ENCODE data around the gene PTPRM.

Gene PTPRM

DNA sequence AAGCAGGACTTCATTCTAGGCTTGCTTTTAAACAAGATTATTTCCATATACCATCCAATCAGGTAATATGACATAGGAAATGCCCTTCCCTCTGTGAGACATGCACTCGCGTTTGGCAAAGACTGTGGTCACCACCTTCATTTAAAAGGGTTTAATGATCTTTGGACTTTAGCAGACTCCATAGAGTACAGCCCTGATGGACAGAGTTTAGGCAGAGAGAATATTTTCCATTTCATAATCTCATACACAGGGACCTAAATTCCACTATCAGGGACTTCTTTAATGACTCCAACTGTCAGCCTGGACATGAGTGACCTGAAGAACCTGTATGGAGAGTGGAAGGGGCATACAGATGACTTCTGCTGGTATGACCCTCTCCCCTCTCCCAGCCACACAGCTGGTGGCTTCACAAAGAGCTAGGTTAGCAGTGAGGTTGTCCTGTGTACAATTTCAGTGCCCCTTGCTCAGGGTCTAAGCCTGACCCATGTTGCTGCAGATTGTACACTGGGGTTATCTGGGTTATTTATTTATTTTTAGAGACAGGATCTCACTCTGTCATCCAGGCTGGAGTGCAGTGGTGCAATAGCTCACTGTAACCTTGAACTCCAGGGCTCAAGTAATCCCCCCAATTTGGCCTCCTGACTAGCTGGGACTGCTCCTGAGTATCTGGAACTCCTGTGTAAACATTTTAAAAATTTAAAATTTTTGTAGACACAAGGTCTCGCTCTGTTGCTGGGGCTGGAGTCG, 59.2 kb downstream of the PTPRM start:
- DNase-seq = no peak

DNA sequence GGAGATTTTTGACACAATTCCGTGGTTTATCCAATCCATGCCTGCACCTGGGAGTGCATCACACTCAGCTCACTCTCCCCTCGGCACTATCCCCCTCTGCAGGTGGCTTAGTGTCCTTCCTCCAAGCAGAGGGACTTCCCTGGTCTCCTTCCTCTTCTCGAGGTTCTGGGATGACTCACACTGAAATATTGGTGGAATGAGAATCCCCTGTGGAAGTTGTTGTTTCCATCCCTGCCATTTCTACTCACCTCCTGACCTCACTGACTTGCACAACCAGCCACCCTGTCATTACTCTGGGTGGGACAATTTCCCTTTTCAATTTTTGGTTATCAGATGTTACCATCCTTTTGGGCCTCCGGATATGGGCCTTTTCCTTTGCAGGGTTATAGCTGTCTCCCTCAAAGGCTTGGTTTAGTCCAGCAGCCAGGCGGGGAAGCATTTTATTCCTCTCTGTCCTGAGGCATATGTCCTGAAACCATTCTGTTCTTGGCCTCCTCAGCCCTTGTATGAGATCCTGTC, 59.9 kb downstream of the PTPRM start:
- DNase-seq = no peak

DNA sequence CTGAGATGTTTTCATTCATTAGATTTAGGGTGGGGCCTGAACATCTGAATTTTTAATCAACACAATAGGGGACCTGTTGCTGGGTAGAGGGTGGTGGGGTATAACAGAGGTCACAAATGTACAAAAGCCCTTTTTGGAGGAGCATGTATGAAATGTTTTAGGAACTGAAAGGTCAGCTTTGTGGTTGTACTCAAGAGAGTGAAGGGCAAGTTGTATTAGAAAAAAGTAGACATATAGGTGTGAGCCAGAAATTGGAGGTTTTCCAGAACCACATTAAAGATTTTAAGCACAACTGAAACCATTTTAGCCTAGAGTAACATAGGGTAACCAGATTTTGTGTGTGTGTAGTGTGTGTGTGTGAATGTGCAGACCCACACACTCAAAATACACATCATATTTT, 62.3 kb downstream of the PTPRM start:
- no peak for DNase-seq

DNA sequence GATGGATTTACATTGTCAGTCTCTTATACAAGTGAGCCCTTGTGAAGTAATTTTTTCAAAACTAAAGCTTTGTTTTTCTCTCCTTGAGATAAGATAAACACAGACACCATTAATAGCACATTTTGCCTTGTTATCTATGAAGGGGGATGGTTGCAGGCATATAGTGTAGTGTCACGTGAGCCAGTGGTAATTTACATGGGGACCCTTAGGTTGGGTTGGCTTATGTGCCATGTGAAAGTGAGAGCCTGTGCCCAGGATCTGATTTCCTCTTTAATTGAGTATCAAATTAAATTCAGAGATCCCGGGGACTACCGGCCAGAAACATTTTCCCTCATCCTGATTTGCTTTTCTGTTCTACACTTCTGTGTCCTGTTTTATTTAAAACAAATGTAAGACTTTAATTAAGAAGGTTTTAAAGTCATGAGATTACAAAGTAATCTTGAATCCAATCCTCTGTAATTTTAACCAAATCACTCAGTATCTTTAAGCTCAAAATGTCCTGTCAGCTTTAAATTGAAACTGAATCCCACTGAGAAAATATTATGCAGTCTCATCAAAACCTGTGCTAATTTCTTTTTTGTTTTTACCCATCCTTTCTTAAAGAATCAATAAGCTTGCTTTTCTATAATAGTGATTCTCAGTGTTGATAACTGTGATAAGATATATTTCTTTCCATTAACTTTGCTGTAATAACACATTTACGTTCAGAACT, 63.8 kb downstream of the PTPRM start:
- no peak for DNase-seq

DNA sequence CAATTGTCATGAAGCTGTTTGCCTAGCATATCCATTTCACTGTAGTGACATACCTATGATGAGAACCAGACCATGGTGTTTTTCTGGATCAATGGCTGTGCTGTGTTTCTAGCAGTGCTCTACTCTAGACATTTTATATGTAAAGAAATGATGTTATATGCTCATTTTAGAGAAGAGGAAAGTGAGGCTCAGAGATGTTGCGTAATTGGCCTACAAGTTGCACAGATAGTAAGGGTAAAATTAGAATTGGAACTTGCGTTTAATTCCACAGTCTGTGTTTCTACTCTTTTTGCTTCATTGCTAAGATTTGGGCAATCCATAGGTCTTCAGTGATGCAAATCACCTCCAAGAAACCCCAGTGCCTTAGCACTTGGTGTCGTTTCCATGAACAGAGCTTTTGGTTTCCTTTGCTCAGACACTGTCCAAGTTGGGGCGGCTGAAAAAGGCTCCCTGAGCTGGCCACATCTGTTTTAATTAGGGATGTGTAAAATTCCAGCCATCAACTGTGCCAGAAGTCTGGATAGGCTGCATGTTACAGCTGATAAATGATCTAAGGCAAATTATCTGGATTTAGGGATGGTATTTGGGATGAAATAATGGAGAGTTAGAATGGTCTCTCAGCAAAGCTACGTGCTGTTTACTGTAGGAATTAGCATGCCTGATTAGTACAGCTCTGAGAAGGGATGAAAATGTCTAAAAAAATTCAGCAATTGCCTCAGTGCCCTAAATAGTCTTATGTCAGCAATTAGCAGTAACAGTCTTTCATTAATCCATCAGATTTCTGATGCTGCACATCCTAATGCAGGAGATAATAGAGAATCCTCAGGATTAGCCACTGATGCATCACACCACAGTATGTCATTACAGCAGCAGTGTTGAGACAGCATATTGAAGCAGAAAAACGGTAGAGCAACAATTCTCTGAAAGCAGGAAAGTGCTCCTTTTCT, 65.3 kb downstream of the PTPRM start:
- no peak for DNase-seq

DNA sequence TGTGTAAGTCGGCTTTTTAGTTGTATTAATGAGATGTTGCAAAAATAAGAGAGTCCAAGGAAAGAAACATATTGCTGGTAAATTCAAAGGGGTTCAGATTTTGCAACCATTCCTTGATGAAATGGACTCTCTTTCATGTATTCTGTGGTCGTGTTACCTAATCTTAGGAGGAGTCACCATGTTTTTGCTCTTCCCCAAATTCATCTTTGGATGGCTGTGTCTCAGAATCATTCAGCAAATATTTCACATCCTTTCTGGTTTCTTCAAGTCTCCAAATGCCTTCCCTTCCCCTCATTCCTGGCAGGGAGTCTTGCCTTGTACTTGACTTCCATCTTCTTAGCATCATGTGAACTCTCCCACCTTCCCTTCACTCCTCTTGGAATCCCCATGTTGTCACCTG, 66.1 kb downstream of the PTPRM start:
- no peak for DNase-seq

DNA sequence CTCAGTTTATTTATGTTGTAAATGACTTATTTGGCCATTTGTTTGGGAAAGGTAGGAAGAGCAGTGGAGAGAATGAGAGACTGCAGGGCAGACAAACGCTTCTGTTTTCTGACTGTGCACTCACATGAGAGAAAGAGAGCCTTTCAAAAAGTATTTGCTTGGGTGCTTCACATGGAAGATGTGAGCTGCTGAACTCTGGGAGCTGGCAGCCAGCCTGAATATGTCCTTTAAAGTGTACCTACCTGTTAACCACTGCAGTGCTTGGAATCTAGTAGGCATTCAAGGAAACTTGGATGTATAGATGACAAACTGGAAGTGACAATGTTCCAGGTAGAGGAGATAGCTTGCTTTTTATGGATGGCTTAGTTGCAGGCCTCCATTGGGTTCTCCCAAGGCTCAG, 68.8 kb downstream of the PTPRM start:
- no peak for DNase-seq

DNA sequence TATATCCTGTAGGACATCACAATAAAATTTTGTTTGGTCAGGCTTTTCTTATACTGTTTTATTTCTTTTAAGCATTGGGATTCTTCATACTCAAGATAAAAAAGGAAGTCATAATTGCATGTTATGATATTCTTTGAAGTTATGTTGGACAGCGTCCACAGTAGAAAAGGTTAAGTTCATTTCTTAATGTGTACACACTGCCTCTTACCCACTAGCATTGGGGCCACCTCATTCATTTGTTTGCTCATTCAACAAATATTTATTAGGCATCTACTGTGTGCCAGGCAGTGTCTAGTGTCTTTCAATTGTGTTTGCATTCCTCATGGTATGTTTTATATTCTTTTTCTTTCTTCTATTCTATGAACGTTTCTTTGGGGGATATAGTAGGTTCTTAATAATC, 70.2 kb downstream of the PTPRM start:
- no peak for DNase-seq

DNA sequence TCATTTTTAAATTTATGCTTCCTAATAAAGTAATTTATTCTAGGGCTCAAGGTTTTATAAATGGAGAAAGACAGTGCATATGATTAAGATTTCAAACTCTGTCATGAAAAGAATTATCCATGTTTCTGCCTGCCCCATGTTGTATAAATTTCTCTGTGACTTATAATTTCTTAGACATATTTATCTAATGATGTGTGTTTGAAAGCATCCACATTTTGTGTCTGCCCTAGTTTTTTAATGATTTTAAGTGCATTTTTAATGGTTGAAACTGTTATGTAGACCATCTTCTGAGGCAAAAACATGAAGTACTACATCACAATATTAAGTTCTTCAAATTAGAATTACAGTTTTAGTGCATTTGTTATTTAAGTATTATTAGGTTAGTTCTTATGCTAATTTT, 71.2 kb downstream of the PTPRM start:
- no peak for DNase-seq

DNA sequence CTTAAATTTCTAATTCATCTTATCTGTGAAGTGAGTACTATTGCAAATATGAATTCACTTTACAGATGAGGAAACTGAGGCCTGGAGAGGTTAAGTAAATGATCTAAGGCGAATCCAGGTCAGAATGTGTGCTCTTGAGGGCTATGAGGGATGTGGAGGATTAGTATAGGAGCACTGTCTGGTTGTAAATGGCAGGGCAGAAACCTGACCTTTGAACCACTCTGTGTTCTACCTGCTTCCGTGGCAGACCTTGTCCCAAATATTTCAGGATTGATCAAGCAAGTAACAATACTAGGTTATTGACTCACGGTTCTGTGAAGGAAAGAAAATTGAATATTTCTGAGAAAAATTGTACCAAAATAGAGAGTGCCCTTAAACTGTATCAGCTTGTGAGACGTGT, 74.7 kb downstream of the PTPRM start:
- no peak for DNase-seq

DNA sequence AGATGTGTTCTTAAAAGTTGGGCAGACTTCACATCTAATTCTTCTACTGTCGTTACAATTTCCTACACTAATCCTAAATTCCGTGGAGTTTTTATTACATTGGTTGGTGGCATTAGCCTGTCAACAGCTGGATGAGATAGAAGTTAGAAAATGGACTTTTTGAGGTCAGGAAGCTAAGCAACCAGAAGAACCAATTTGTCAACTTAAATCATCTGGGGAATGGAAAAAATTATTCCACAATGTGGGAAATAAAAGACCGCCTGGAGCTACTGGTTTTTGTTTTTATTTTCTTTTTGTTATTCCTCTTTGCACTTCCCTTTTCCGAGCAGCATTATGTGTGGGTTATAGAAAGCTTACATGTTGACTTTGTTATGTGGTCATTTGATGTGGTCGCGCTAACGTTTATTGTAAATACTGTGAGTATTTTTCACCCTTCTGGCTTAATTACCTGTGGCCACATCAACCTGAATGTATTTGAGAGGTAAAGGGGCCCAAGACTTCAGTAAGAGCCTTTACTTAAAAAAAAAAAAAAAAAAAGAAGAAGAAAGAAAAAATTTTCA, 75.3 kb downstream of the PTPRM start:
- DNase-seq = no peak

DNA sequence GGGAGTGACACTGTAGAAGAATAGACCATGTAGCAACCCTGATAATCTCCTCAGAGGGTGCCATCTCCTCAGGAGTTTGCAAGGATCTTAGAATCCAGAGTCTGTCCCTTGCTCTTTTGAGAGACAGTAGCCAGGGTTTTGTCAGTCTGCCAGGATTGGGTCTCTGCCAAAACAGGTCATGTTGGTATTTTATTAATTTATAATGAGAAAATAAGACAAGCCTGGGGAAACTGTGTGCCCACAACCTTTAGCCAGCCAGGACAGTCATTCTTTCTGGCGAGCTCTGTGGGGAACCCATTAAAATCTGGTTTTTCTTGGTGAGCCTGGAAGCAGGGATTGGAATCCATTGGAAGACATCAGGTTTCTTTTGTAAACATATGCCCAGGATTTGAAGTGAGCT, 78.6 kb downstream of the PTPRM start:
- DNase-seq = peak in 1 of 58 donors; percentile 31

DNA sequence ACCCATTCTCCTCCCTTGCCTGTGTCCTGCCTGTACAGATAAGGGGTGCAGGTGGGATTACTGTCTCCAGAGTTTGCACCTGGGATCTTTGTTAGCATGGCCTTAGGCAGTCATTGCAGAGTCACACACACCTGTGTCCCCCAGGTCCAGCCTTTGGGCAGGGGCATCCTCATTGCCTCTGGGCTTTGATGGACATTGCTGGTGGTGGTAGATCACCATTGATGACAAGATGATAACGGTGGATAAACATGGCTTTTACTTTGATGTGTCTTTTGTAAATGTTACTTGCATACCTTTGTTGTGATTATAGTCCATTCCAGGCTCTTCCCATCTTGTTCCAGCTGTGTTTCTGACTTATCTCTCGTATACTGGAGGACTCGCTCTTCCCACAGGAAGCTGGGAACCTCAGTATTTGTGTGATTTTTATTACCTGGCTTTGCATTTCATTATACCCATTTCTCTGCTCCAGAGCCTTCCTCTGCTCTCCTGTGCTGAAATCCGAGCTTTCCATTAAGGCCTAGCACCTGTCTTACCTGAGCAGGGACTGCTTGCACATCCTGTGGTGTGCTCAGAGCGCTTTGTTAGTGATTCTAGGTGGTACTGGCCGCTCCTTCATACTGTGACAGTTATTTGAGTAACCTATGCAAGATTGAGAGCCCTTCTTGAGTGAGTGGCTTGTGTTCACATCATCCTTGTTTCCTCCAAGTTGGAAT, 79.2 kb downstream of the PTPRM start:
- no peak for DNase-seq

DNA sequence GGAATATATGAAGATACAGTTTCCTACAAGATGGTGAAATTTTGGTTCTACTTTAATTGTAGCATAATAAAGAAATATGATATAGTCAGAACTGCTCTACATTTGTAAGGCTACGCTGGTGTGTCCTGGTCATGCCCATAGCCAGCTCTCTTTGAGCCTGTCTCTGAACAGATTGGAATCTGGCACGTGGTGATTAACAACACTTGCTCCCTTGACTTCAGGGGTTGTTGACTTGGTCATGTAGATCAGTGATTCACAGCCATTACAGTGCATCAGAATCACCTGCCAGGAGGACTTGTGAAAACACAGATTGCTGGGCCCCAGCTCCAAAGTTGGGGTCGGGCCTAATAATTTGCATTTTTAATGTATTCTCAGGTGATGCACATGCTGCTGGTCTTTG, 80.4 kb downstream of the PTPRM start:
- DNase-seq = no peak

DNA sequence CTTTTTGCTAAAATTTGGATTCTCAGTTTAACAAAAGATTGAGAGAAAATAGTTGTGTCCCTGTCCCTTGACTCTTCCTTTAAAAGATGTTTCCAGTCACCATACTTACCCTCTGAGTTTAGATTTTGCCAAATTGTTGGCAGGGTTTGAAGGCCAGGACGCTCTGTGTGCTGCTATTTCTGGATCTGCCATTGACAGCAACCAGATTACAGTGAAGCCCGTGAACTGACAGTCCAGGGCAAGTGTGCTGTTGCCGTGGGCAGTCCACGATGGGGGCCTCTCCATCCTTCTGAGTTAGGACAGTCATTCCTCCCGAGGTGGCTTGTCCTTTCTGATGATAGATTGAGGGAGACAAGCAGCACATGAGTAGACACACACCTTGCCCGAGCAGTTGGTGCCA, 89.9 kb downstream of the PTPRM start:
- no peak for DNase-seq

DNA sequence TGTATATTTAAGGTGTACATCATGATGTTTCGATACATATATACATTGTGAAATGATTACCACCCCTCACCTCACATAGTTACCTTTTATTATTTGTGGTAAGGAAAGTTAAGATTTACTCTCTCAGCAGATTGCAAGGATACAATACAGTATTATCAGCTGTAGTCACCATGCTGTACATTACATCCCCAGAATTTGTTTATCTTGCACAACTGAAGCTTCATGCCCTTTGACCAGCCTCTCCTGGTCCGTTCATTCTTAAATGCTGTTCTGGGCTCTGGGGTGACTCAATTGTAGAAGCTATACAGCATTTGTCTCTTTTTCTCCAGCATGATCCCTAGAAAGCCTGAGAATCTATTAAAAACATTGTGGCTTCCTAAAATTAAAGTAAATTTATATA, 90.8 kb downstream of the PTPRM start:
- DNase-seq = no peak

DNA sequence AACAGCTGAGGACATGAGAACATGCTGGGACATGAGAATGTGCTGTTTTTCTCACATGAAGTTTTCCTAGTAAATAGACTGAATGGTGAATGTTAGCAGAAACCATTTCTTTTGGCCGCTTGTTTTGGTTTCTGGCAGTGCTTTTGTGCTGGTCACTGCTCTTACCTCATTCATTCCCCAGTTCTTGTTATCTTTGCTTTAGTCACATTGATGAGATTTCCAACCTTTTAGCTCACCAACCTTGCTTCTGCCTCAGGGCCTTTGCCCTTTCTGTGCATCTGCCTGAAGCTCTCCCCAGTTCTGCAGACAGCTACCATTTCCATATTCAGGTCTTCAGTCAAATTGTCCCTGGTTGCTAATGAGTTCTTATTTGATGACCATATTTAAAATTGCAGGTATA, 91.6 kb downstream of the PTPRM start:
- DNase-seq = no peak

DNA sequence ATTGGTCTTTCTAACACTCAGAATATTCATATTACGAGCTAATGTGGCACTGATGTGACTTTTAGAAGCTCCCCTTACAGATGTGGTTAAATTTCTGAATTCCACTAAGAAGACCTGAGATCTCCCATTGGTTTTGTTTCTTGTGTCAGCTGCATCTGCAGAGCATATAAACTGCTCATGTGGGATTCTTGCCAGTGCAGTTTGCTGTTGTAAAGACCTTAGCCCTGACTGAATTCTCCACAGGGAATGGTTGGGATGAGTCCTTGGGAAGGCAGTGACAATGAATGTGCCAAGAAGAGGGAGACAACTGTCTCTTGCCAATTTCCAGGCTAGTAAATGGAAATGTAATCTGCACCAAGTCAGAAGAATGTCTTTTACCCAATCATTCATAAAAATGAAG, 94.1 kb downstream of the PTPRM start:
- no peak for DNase-seq

DNA sequence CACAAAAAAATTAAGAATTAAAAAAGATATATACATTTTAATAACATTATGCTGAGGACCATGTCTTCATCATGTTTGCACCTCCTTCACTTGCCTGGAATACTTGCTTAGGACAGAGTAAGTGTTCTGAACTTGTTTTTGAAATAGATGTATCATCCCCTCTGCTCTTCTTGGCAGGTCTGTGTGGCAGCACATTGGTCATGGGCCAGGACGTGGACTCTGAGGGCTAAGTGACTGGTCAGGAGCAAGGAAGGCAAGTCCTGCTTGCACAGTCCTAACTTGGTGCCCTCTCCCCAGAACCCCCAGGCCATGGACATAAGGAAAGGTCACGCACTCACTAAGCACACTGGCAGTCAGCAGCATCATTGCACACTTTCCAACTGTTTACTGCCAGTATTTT, 95.8 kb downstream of the PTPRM start:
- no peak for DNase-seq

DNA sequence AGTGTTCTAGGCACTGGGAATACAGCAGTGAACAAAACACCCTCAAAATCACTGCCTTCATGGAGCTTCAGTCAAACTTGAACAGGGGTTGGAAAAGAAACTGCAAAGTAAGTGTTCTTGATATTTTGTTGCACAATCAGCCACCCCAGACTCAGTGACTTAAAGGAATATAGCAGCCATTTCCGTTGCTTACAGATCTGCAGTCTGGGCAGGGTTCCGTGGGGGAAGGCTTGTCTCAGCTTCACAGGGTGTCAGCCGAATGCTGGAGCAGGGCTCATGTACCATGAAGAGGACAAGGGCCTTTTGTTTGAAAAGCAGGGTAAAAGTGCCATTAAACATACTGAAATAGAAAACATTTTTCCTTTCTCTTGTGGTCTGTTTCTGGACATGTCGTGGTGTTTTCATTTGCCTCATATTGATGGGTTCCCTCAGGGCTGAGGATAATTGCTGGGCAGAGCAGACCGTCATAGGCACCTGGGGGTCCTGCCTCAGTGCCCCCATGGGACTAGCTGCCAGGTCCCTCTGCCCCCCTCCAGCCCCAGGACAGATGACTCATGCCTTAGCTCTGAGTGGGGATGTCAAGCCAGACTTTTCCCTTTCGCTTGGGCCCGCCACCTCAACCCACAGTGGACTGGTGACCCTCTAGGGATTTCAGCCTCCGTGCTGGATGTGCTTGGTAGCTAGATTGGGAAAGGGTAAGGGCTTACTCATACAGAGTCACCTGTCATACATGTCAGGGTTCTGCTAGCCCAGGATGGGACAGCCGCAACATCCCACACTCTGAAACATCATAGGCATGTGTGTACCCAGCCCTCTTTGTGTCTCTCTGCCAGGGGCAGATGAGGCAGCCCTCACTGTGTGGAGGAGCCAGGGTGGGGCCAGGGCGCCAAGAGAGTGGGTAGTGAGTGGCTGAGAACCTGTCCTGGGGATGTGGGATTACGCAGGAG, 96.5 kb downstream of the PTPRM start:
- DNase-seq = no peak

Measured in anterior cingulate cortex (tissue), 58 donors.